Measurements from ENCODE around the gene C2CD2. TPM values are rescaled to one million over a fixed set of nuclear protein-coding genes. Genes with fewer than 3 reads are reported as not detected.

C2CD2 gene
- total and polyA plus RNA-seq, 10 of the 15 experiments (the other 5 are each of a cell fraction or from before 2014, with no cell fraction given), result 2.2 to 30.9 (median 9.9) TPM

- TF ChIP-seq REST (IDR thresholded peaks at IDR 0.05; ENCODE audit: low read depth, low read length), result no peak
Observed at GRCh38 chr21:41887667-41888066, 66.2 kb downstream of the C2CD2 start (continued).

- no peak for ATAC-seq
- Histone ChIP-seq H3K4me2 (ENCODE audit: control insufficient read depth, insufficient read depth) (no peak overlapping the region), H3K27ac (ENCODE audit: control insufficient read depth, insufficient read depth) (no peak overlapping the region), H3K9me3 (replicated peaks; ENCODE audit: control insufficient read depth, insufficient read depth, low read length) (no peaks in the 10 kb centered on the region), H3K36me3 (ENCODE audit: control insufficient read depth in 2 of 2, insufficient read depth in 2 of 2, low read length in 1 of 2) (peaks cover 0 to 8% of the 10 kb centered on the region in 2 experiments; a peak in 1 of 4 replicates), H3K4me1 (ENCODE audit: control insufficient read depth, insufficient read depth, low read length) (peaks cover 7% of the 10 kb centered on the region; the same call in 1 of the 2 replicates), H4K20me1 (ENCODE audit: control insufficient read depth, insufficient read depth) (no peaks in the 10 kb centered on the region), H3K4me3 (no peak overlapping the region), H2AFZ (ENCODE audit: control insufficient read depth, low read depth, low read length) (no peak overlapping the region), H3K9ac (ENCODE audit: control insufficient read depth, insufficient read depth, low read length) (no peak overlapping the region), H3K27me3 (replicated peaks in 1 of 2; ENCODE audit: control insufficient read depth in 2 of 2, insufficient read depth in 2 of 2, low read length in 1 of 2) (no peaks in the 10 kb centered on the region), H3K79me2 (ENCODE audit: control insufficient read depth, insufficient read depth, low read length) (no peaks in the 10 kb centered on the region)
- no TSS peak for BruUV-seq (replicated peaks)
- TF ChIP-seq BCL3 (IDR thresholded peaks at IDR 0.05; ENCODE audit: borderline replicate concordance, insufficient read depth, low read depth, low read length, poor library complexity, severe bottlenecking) (no peak), E2F8 (IDR thresholded peaks at IDR 0.05; ENCODE audit: low read depth, partially characterized antibody) (no peak), TARDBP (IDR thresholded peaks at IDR 0.05; ENCODE audit: borderline replicate concordance) (no peak), JUND (IDR thresholded peaks at IDR 0.05; ENCODE audit: low read depth, low read length) (no peak), ATF7 (IDR thresholded peaks at IDR 0.05; ENCODE audit: low read depth) (no peak), MTA3 (IDR thresholded peaks at IDR 0.05; ENCODE audit: borderline replicate concordance, low read length) (no peak)
- TF ChIP-seq, protein P1, sequence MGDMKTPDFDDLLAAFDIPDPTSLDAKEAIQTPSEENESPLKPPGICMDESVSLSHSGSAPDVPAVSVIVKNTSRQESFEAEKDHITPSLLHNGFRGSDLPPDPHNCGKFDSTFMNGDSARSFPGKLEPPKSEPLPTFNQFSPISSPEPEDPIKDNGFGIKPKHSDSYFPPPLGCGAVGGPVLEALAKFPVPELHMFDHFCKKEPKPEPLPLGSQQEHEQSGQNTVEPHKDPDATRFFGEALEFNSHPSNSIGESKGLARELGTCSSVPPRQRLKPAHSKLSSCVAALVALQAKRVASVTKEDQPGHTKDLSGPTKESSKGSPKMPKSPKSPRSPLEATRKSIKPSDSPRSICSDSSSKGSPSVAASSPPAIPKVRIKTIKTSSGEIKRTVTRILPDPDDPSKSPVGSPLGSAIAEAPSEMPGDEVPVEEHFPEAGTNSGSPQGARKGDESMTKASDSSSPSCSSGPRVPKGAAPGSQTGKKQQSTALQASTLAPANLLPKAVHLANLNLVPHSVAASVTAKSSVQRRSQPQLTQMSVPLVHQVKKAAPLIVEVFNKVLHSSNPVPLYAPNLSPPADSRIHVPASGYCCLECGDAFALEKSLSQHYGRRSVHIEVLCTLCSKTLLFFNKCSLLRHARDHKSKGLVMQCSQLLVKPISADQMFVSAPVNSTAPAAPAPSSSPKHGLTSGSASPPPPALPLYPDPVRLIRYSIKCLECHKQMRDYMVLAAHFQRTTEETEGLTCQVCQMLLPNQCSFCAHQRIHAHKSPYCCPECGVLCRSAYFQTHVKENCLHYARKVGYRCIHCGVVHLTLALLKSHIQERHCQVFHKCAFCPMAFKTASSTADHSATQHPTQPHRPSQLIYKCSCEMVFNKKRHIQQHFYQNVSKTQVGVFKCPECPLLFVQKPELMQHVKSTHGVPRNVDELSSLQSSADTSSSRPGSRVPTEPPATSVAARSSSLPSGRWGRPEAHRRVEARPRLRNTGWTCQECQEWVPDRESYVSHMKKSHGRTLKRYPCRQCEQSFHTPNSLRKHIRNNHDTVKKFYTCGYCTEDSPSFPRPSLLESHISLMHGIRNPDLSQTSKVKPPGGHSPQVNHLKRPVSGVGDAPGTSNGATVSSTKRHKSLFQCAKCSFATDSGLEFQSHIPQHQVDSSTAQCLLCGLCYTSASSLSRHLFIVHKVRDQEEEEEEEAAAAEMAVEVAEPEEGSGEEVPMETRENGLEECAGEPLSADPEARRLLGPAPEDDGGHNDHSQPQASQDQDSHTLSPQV (IDR thresholded peaks at IDR 0.05), result no peak
- WGBS (ENCODE audit: insufficient coverage, insufficient replicate concordance, low lambda C conversion rate, missing lambda C conversion rate), result 85% methylated on average over 7 of the region's 7 CpGs
- RAD21 ChIA-PET (ENCODE audit: unreplicated experiment), result no interaction called here
- no peak for FAIRE-seq
- CTCF ChIA-PET, result interaction anchor here (1.1 to 1.2 kb wide), 2 partner anchors 231 to 269 kb away, joined by 3 to 6 read pairs; no protein-coding TSS in a partner anchor
- DNase-seq (ENCODE audit: low read depth, low spot score), result no peak
- in situ Hi-C loops (cut with MboI) (no loop called here), intact Hi-C loops (cut with micrococcal nuclease; ENCODE audit: unreplicated experiment) (loop anchor here (5.0 kb wide), 1 partner anchor 36 kb away; no protein-coding TSS in a partner anchor)
- SMC1A ChIA-PET (ENCODE audit: uncharacterized antibody, unreplicated experiment), result interaction anchor here (0.7 to 1.1 kb wide), 3 partner anchors 9 to 231 kb away, joined by 3 to 8 read pairs (median 3); no protein-coding TSS in a partner anchor
- POLR2A ChIA-PET, result no interaction called here
Observed at GRCh38 chr21:41886328-41886727, 67.5 kb downstream of the C2CD2 start.

All from GM12878 (cell line).